Subcutaneous adipose tissue (tissue), 4 donors: ENCODE data around the gene MCTP2. TPM values are rescaled to one million over a fixed set of nuclear protein-coding genes. Genes with fewer than 3 reads are reported as not detected.

Experiments
- total RNA-seq, 4 donors: library from RNA; depleted of rRNA; stranded (reverse); fragments of >200 nt; gene quantifications; one replicate each; pipeline ENCODE4 v1.1.0, GENCODE V29; 2016
- TF ChIP-seq, protein P1 (sequence below): fragments of 450-650 bp; IDR thresholded peaks from one replicate; pipeline ENCODE4 v1.5.1; 2016; ENCODE audit warnings: low read depth, mild to moderate bottlenecking, control low read depth, antibody characterized with exemption, moderate library complexity

The MCTP2 gene
- total RNA-seq, 4 donors from 2014 or later = 2.6 to 5.5 (median 4.6) TPM

DNA sequence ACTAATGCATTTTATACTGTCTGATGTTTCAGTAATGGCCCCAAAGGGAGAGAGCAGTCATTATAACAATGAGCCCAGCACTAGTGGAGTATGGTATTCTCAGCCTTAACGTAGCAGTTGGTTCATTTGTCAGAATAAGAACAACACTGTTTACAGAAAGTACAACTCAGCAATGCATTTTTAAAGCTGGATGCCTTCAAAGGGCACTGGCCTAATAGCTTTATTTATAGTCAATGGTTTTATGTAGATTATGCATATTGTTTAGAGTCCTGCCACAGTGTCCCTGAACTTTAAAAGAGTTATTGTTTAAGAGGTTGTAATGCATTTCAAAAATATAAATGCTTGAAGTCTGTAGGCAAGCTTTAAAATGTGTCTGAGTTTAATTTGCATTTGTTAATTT is 211.1 kb downstream of the MCTP2 start:
- TF ChIP-seq, protein P1, sequence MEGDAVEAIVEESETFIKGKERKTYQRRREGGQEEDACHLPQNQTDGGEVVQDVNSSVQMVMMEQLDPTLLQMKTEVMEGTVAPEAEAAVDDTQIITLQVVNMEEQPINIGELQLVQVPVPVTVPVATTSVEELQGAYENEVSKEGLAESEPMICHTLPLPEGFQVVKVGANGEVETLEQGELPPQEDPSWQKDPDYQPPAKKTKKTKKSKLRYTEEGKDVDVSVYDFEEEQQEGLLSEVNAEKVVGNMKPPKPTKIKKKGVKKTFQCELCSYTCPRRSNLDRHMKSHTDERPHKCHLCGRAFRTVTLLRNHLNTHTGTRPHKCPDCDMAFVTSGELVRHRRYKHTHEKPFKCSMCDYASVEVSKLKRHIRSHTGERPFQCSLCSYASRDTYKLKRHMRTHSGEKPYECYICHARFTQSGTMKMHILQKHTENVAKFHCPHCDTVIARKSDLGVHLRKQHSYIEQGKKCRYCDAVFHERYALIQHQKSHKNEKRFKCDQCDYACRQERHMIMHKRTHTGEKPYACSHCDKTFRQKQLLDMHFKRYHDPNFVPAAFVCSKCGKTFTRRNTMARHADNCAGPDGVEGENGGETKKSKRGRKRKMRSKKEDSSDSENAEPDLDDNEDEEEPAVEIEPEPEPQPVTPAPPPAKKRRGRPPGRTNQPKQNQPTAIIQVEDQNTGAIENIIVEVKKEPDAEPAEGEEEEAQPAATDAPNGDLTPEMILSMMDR = no peak

- TF ChIP-seq, protein P1 = no peak
Measured at GRCh38 chr15:94443186-94443585, 211.8 kb downstream of the MCTP2 start.

GRCh38 chr15:94445566-94446160 is 214.3 kb downstream of the MCTP2 start:
- TF ChIP-seq, protein P1 = no peak

- TF ChIP-seq, protein P1 = no peak
Measured at GRCh38 chr15:94446441-94446840, 215.1 kb downstream of the MCTP2 start.

GRCh38 chr15:94451466-94451865 is 220.1 kb downstream of the MCTP2 start:
- TF ChIP-seq, protein P1 = no peak

DNA sequence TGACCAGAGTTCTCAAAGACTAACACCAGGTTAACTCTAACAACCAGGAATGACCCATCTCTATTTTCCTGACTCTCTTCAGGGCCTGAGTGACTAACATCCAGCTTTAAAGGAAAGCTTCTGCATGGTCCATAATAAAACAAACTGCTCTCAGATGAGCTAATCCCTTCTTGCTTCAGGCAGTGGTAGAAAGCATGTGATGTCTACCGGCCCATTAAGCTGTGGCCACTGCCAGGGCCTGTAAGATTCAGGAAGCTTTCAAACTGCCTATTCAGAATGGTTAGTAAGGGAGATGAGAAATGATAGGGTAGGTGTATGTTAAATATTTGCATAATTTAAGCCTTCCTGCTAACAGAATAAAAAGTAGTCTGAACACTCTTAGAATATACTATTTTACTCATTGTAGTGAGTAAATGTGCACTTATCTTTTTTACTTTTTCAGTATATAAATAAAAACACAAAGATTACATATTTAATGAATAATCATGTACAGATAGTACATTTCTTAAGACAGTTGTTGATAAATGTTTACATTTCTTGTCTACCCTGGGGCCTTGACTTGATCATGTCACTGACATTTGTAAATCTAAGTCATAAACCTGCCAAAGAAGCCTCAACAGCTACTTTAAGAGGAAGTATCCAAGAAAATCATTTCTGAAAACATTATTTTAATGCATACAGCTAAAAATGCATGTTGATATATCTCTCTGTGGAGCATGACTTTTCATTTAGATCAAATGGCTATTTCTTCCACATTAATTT is 222.0 kb downstream of the MCTP2 start:
- TF ChIP-seq, protein P1 = no peak

- TF ChIP-seq, protein P1 = no peak
Measured at GRCh38 chr15:94455297-94455696, 223.9 kb downstream of the MCTP2 start.
